HCT116 (cell line): ENCODE data around the gene GNAS. TPM values are rescaled to one million over a fixed set of nuclear protein-coding genes. Genes with fewer than 3 reads are reported as not detected.

ENCODE experiments used
- ATAC-seq: fragments of 200-7000 bp; cut with Tn5 transposase; 2 replicates; pipeline ENCODE4 v1.9.1; 2020; ENCODE audit warnings: mild to moderate bottlenecking, moderate library complexity
- BruUV-seq: library from RNA; stranded (reverse); fragments of 400-500 nt; replicated peaks from 2 replicates; lab custom pipeline; 2021; lab: Mats Ljungman, UMichigan
- CTCF ChIA-PET: fragments of 300-600 bp; sonication (Branson Sonifier 250); formaldehyde crosslinking; loops from one replicate; lab custom pipeline; 2021; ENCODE audit warnings: antibody characterized with exemption; lab: Charles Lee
- POLR2A ChIA-PET: fragments of 300-600, 350-600 bp; sonication (Branson Sonifier 250); formaldehyde crosslinking; loops from one replicate; lab custom pipeline; 2021; ENCODE audit warnings: antibody characterized with exemption; lab: Charles Lee
- RAD21 ChIA-PET, 2 experiments: fragments of 300-600 bp; sonication (Branson Sonifier 250); formaldehyde crosslinking; loops; one replicate each; lab custom pipeline; 2023; ENCODE audit warnings: low total read pairs in 2 of 2; ENCODE audit not compliant: uncharacterized antibody in 2 of 2, unreplicated experiment in 2 of 2, low non-redundant PET in 1 of 2; lab: Charles Lee
- DNase-seq: peaks from one replicate; pipeline ENCODE4 v3.0.0-alpha.2; 2010; ENCODE audit warnings: low read depth, low spot score
- H2AFZ ChIP-seq: fragments of 200-600 bp; shearing (Covaris generic), sonication (generic); 2 replicates; pipeline ENCODE4 v1.6.1; 2017; ENCODE audit warnings: low read depth, mixed run types, mixed read lengths, antibody characterized with exemption, low read length; ENCODE audit not compliant: poor library complexity, severe bottlenecking
- H3K27ac ChIP-seq: 2 replicates; pipeline ENCODE4 v1.5.1; 2012; ENCODE audit warnings: low read depth, low read length
- H3K27me3 ChIP-seq: fragments of 200-600 bp; sonication (generic); 2 replicates; pipeline ENCODE4 v1.6.1; 2016; ENCODE audit warnings: mixed run types, low read length, mixed read lengths; ENCODE audit not compliant: insufficient read depth
- H3K36me3 ChIP-seq, 2 experiments: fragments of 200-500 bp in 1 of 2; fragments of 200-600 bp in 1 of 2; sonication (Bioruptor generic) in 1 of 2; sonication (generic) in 1 of 2; 2 replicates each; pipeline versions ENCODE4 v1.5.1 to v1.6.1; 2014 to 2016; ENCODE audit warnings: low read length in 2 of 2, inconsistent platforms in 1 of 2, mixed read lengths in 1 of 2, mixed run types in 1 of 2; ENCODE audit not compliant: insufficient read depth in 2 of 2, control insufficient read depth in 1 of 2
- H3K4me1 ChIP-seq, 2 experiments: fragments of 200-600 bp in 1 of 2; sonication (generic) in 1 of 2; 2 replicates each; pipeline versions ENCODE4 v1.5.1 to v1.6.1; 2012 to 2017; ENCODE audit warnings: low read length in 2 of 2, inconsistent platforms in 1 of 2, mild to moderate bottlenecking in 1 of 2, mixed read lengths in 1 of 2, mixed run types in 1 of 2, moderate library complexity in 1 of 2; ENCODE audit not compliant: insufficient read depth in 2 of 2, control insufficient read depth in 1 of 2
- H3K4me2 ChIP-seq: fragments of 200-600 bp; sonication (generic); 2 replicates; pipeline ENCODE4 v1.6.1; 2017; ENCODE audit warnings: mixed run types, low read length, mixed read lengths
- H3K4me3 ChIP-seq, 2 experiments: fragments of 200-600 bp in 1 of 2; sonication (generic) in 1 of 2; replicated peaks in 1 of 2; 2 replicates each; pipeline ENCODE4 v1.5.1; 2011 to 2016; ENCODE audit warnings: low read length in 2 of 2, control low read depth in 1 of 2, low read depth in 1 of 2, mild to moderate bottlenecking in 1 of 2, mixed read lengths in 1 of 2, mixed run types in 1 of 2
- H3K79me2 ChIP-seq: fragments of 200-600 bp; sonication (generic); 2 replicates; pipeline ENCODE4 v1.6.1; 2017; ENCODE audit warnings: mild to moderate bottlenecking, mixed run types, low read length, moderate library complexity, mixed read lengths; ENCODE audit not compliant: insufficient read depth
- H3K9ac ChIP-seq: fragments of 200-600 bp; sonication (generic); 2 replicates; pipeline ENCODE4 v1.6.1; 2016; ENCODE audit warnings: low read length, mixed read lengths
- H3K9me2 ChIP-seq: fragments of 200-600 bp; sonication (generic), shearing (Covaris generic); 2 replicates; pipeline ENCODE4 v1.6.1; 2017; ENCODE audit warnings: mixed run types, mild to moderate bottlenecking, moderate library complexity; ENCODE audit not compliant: insufficient read depth
- H3K9me3 ChIP-seq, 2 experiments: fragments of 200-500 bp in 1 of 2; fragments of 200-600 bp in 1 of 2; sonication (Bioruptor generic) in 1 of 2; sonication (generic) in 1 of 2; 2 replicates each; pipeline ENCODE4 v1.6.1; 2014 to 2017; ENCODE audit warnings: low read length in 2 of 2, mixed read lengths in 2 of 2, inconsistent platforms in 1 of 2, low read depth in 1 of 2, mild to moderate bottlenecking in 1 of 2, mixed run types in 1 of 2, moderate library complexity in 1 of 2; ENCODE audit not compliant: control insufficient read depth in 1 of 2, insufficient read depth in 1 of 2
- H4K20me1 ChIP-seq: fragments of 200-600 bp; sonication (generic), shearing (Covaris generic); 2 replicates; pipeline ENCODE4 v1.6.1; 2017; ENCODE audit warnings: mixed run types, mild to moderate bottlenecking, moderate library complexity; ENCODE audit not compliant: insufficient read depth
- CEBPB ChIP-seq: IDR thresholded peaks from 2 replicates; pipeline ENCODE4 v1.6.1; 2012; ENCODE audit warnings: low read depth
- EGR1 ChIP-seq: IDR thresholded peaks from 2 replicates; pipeline ENCODE4 v1.6.1; 2012; ENCODE audit warnings: low read depth
- EZH2phosphoT487 ChIP-seq: fragments of 200-600 bp; IDR thresholded peaks from 2 replicates; pipeline ENCODE4 v1.6.1; 2018; ENCODE audit warnings: antibody characterized with exemption, borderline replicate concordance
- JUND ChIP-seq: IDR thresholded peaks from 2 replicates; pipeline ENCODE4 v1.6.1; 2012
- POLR2A ChIP-seq: IDR thresholded peaks from 2 replicates; pipeline ENCODE4 v1.7.0; 2011; ENCODE audit warnings: borderline replicate concordance; ENCODE audit not compliant: insufficient read depth, insufficient read length; ENCODE audit errors: extremely low read depth
- POLR2AphosphoS5 ChIP-seq: IDR thresholded peaks from 2 replicates; pipeline ENCODE4 v1.6.1; 2011; ENCODE audit warnings: mild to moderate bottlenecking, low read depth, low read length, moderate library complexity
- RAD21 ChIP-seq: IDR thresholded peaks from 2 replicates; pipeline ENCODE4 v1.6.1; 2012; ENCODE audit warnings: low read depth, mild to moderate bottlenecking
- SIN3A ChIP-seq: IDR thresholded peaks from 2 replicates; pipeline ENCODE4 v1.6.1; 2012; ENCODE audit warnings: low read depth
- SP1 ChIP-seq: IDR thresholded peaks from 2 replicates; pipeline ENCODE4 v1.6.1; 2012; ENCODE audit warnings: low read depth
- YY1 ChIP-seq: IDR thresholded peaks from 2 replicates; pipeline ENCODE4 v1.6.1; 2011; ENCODE audit warnings: low read length, low read depth, moderate library complexity, mild to moderate bottlenecking; ENCODE audit not compliant: insufficient replicate concordance; ENCODE audit errors: extremely low read depth
- ZNF274 ChIP-seq: fragments of 200-500 bp; sonication (Bioruptor generic); IDR thresholded peaks from 2 replicates; pipeline ENCODE4 v1.6.1; 2014; ENCODE audit warnings: mild to moderate bottlenecking, low read depth, low read length, inconsistent platforms
- intact Hi-C: fragments of 100-400 bp; cut with micrococcal nuclease; formaldehyde crosslinking; loops from 2 replicates; pipeline ENCODE4 v1.10.0; 2022
- total RNA-seq: library from RNA; stranded (reverse); gene quantifications from one replicate; pipeline ENCODE4 v1.2.1, GENCODE V29; 2021; ENCODE audit not compliant: unreplicated experiment
- TF ChIP-seq, protein P1 (sequence below), 3 experiments: fragments of 200-600 bp in 1 of 3; sonication (generic) in 1 of 3; IDR thresholded peaks in 2 of 3; conservative IDR thresholded peaks in 1 of 3; 2 replicates each; pipeline ENCODE4 v1.5.1; 2012 to 2017; ENCODE audit warnings: low read depth in 2 of 3, low read length in 2 of 3, antibody characterized with exemption in 1 of 3, borderline replicate concordance in 1 of 3, control low read depth in 1 of 3, mild to moderate bottlenecking in 1 of 3, mixed read lengths in 1 of 3, mixed run types in 1 of 3, moderate library complexity in 1 of 3; ENCODE audit not compliant: insufficient read depth in 1 of 3
- TF ChIP-seq, protein P2 (sequence below): IDR thresholded peaks from 2 replicates; pipeline ENCODE4 v1.6.1; 2012; ENCODE audit warnings: low read depth
- TF ChIP-seq, protein P3 (sequence below): IDR thresholded peaks from 2 replicates; pipeline ENCODE4 v1.6.1; 2012

GNAS gene
- total RNA-seq, 1 experiment from 2014 or later, result 699 TPM

DNA sequence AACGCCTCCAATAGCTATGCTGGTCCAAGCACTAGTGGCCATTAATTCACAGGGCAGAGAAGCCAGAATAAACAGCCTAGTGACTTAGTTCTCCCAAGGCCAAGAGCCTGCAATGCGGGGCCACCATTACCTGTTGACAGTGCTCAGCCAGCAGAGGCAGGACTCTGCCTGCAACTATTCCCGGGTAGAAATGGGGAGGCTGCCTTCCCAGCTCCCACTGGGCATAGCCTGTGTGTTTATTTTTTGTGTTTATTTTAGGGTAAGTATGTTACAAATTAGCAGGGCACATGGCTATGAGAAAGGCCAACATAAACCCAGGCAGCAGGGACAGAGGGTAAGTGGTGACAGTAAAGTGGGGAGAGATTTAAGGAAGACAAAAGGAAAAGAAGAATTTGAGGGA, 6.8 kb upstream of the GNAS start:
- TF ChIP-seq EZH2phosphoT487 (no peak), POLR2A (no peak), SIN3A (no peak), RAD21 (no peak), ZNF274 (no peak), SP1 (no peak), EGR1 (no peak), JUND (no peak), POLR2AphosphoS5 (no peak), YY1 (no peak), CEBPB (no peak)
- TF ChIP-seq, protein P1, sequence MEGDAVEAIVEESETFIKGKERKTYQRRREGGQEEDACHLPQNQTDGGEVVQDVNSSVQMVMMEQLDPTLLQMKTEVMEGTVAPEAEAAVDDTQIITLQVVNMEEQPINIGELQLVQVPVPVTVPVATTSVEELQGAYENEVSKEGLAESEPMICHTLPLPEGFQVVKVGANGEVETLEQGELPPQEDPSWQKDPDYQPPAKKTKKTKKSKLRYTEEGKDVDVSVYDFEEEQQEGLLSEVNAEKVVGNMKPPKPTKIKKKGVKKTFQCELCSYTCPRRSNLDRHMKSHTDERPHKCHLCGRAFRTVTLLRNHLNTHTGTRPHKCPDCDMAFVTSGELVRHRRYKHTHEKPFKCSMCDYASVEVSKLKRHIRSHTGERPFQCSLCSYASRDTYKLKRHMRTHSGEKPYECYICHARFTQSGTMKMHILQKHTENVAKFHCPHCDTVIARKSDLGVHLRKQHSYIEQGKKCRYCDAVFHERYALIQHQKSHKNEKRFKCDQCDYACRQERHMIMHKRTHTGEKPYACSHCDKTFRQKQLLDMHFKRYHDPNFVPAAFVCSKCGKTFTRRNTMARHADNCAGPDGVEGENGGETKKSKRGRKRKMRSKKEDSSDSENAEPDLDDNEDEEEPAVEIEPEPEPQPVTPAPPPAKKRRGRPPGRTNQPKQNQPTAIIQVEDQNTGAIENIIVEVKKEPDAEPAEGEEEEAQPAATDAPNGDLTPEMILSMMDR (IDR thresholded peaks at IDR 0.05 in 2 of 3, conservative IDR thresholded peaks at IDR 0.05 in 1 of 3; ENCODE audit: borderline replicate concordance in 1 of 3, insufficient read depth in 1 of 3, low read depth in 2 of 3, low read length in 2 of 3), result no peak
- TF ChIP-seq, protein P2, sequence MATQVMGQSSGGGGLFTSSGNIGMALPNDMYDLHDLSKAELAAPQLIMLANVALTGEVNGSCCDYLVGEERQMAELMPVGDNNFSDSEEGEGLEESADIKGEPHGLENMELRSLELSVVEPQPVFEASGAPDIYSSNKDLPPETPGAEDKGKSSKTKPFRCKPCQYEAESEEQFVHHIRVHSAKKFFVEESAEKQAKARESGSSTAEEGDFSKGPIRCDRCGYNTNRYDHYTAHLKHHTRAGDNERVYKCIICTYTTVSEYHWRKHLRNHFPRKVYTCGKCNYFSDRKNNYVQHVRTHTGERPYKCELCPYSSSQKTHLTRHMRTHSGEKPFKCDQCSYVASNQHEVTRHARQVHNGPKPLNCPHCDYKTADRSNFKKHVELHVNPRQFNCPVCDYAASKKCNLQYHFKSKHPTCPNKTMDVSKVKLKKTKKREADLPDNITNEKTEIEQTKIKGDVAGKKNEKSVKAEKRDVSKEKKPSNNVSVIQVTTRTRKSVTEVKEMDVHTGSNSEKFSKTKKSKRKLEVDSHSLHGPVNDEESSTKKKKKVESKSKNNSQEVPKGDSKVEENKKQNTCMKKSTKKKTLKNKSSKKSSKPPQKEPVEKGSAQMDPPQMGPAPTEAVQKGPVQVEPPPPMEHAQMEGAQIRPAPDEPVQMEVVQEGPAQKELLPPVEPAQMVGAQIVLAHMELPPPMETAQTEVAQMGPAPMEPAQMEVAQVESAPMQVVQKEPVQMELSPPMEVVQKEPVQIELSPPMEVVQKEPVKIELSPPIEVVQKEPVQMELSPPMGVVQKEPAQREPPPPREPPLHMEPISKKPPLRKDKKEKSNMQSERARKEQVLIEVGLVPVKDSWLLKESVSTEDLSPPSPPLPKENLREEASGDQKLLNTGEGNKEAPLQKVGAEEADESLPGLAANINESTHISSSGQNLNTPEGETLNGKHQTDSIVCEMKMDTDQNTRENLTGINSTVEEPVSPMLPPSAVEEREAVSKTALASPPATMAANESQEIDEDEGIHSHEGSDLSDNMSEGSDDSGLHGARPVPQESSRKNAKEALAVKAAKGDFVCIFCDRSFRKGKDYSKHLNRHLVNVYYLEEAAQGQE, result no peak
- TF ChIP-seq, protein P3, sequence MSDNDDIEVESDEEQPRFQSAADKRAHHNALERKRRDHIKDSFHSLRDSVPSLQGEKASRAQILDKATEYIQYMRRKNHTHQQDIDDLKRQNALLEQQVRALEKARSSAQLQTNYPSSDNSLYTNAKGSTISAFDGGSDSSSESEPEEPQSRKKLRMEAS, result no peak
- peaks cover 29% of the 10 kb centered on the region; the same call in 1 of the 2 replicates for H3K27me3 ChIP-seq

More for the DNA sequence above, 6.8 kb upstream of the GNAS start:
- ChIA-PET POLR2A (interaction anchor here (0.6 kb wide), 1 partner anchor 329 kb away, joined by 3 read pairs; no protein-coding TSS in a partner anchor), CTCF (interaction anchor here (0.6 kb wide), 1 partner anchor 141 kb away, joined by 4 read pairs; no protein-coding TSS in a partner anchor), RAD21 (no interaction called here)
- Histone ChIP-seq H3K4me3 (no peak overlapping the region), H3K4me1 (no peaks in the 10 kb centered on the region), H2AFZ (no peak overlapping the region), H3K27ac (no peak overlapping the region), H3K79me2 (no peaks in the 10 kb centered on the region), H3K9ac (no peak overlapping the region), H3K9me2 (no peaks in the 10 kb centered on the region), H3K9me3 (no peaks in the 10 kb centered on the region), H3K36me3 (no peaks in the 10 kb centered on the region), H4K20me1 (no peaks in the 10 kb centered on the region), H3K4me2 (no peak overlapping the region)
- no TSS peak for BruUV-seq
- ATAC-seq, result no peak
- no peak for DNase-seq
- intact Hi-C loops, result no loop called here
